Measurements from ENCODE around the gene FER. TPM values are rescaled to one million over a fixed set of nuclear protein-coding genes. Genes with fewer than 3 reads are reported as not detected.

FER gene
- total and polyA plus RNA-seq, 10 donors, result 0.96 to 38.8 (median 21.2) TPM

DNA sequence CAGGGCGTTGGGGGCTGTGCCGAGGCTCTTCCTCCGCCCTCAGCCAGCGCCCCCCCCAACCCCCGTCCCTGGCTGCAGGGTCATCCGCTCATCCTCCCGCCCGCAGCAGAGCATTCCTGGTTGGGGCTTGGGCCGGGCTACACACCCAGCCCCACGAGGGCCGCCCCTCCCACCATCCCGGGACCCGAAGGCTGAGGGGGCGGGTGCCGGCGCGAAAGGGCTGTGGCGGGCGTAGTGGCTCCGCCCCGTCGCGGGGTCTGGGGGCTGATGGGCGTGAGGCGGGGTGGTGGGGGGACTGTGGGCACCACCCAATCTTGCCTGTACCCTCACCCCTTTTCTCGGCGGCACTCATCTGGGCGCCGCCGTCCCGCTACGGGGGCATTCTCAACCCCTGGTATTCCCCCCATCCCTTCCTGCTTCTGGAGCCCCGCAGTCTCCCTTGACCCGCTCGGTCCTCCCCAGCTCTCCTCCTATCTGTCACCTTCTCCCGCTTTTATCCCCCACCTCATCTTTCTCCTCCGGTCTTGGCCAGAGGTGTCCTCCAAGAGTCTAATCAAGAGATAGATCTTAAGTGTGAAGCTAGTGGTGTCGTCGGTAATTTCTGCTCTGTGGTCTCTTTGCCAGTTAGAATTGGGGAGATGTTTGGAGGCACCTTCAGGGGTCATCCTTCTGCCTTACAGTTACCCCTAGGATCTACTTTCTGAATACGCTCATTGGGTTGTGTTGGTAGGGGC lies 1.6 kb downstream of the FER start:
- WGBS, 5 donors, result 1 to 3% (median 1%) methylated on average over 30 to 40 of the region's 40 CpGs
- intact Hi-C loops (cut with DNase I; ENCODE audit: low total_unique reads), result no loop called here
- TF ChIP-seq POLR2AphosphoS5 (IDR thresholded peaks at IDR 0.05), result no peak
- TF ChIP-seq, protein P1, sequence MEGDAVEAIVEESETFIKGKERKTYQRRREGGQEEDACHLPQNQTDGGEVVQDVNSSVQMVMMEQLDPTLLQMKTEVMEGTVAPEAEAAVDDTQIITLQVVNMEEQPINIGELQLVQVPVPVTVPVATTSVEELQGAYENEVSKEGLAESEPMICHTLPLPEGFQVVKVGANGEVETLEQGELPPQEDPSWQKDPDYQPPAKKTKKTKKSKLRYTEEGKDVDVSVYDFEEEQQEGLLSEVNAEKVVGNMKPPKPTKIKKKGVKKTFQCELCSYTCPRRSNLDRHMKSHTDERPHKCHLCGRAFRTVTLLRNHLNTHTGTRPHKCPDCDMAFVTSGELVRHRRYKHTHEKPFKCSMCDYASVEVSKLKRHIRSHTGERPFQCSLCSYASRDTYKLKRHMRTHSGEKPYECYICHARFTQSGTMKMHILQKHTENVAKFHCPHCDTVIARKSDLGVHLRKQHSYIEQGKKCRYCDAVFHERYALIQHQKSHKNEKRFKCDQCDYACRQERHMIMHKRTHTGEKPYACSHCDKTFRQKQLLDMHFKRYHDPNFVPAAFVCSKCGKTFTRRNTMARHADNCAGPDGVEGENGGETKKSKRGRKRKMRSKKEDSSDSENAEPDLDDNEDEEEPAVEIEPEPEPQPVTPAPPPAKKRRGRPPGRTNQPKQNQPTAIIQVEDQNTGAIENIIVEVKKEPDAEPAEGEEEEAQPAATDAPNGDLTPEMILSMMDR (IDR thresholded peaks at IDR 0.05 in 8 of 11, conservative IDR thresholded peaks at IDR 0.05 in 3 of 11), result peak in 3 of 11 experiments; percentile 1 to 17 (median 5)
- Histone ChIP-seq H3K36me3 (no peaks in the 10 kb centered on the region), H3K4me1 (peaks cover 0 to 42% (median 25%) of the 10 kb centered on the region in 6 donors), H3K27ac (peak overlapping the region; percentile 81 to 98 (median 93)), H3K9me3 (no peaks in the 10 kb centered on the region), H3K27me3 (replicated peaks in 1 of 7) (no peaks in the 10 kb centered on the region), H3K4me3 (peak overlapping the region; percentile 83 to 97 (median 95))
- no peak for DNase-seq

DNA sequence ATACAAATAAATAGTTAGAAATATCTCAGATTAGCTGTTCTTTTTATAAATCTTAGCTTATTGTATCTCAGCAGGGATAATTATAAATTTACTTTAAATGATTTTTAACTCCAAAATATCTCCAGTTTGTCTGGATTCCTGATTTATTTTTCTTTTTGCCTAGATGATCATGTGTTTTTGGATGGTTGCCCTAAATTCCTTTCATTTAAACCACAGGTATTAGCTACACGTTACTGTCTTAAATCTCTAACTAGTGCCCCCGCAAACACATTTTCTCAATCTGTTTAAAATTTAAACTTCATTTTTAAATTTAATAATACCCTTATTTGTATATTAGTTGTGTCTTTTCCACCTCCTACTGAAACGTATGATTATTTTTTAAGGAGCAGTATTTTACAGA lies 5.6 kb downstream of the FER start:
- 88 to 97% (median 95%) methylated on average over 3 of the region's 3 CpGs for WGBS, 5 donors
- peaks cover 0 to 28% (median 15%) of the 10 kb centered on the region in 6 donors for H3K4me1 ChIP-seq
- intact Hi-C loops (cut with DNase I; ENCODE audit: low total_unique reads), result no loop called here
- H3K27ac ChIP-seq, result no peak overlapping the region
- no peak for TF ChIP-seq POLR2A (IDR thresholded peaks at IDR 0.05)
- TF ChIP-seq, protein P1 (IDR thresholded peaks at IDR 0.05 in 8 of 11, conservative IDR thresholded peaks at IDR 0.05 in 3 of 11), result no peak
- no peak for TF ChIP-seq POLR2AphosphoS5 (IDR thresholded peaks at IDR 0.05)
- no peaks in the 10 kb centered on the region for H3K27me3 ChIP-seq (replicated peaks in 1 of 7)
- H3K4me3 ChIP-seq, result no peak overlapping the region
- no peak for DNase-seq
- H3K36me3 ChIP-seq, result no peaks in the 10 kb centered on the region
- H3K9me3 ChIP-seq, result no peaks in the 10 kb centered on the region

DNA sequence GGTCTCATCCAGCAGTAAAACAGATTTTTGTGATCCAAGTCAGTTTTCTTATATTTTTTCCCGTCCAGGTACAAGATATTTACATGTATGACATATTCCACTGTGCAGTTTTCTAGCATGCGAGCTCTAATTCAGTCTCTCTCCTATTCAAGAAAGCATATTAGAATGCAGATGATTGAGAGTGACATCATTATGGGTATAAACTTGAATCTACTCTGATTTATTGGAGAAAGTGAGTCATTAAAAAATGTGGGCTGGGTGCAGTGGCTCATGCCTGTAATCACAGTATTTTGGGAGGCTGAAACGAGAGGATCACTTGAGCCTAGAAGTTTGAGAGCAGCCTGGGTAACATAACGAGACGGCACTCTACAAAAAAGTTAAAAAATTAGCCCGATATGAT lies 6.2 kb downstream of the FER start:
- H3K4me1 ChIP-seq, result peaks cover 0 to 28% (median 15%) of the 10 kb centered on the region in 6 donors
- H3K36me3 ChIP-seq, result no peaks in the 10 kb centered on the region
- H3K27ac ChIP-seq, result no peak overlapping the region
- DNase-seq, result no peak
- WGBS, 5 donors, result 88 to 95% (median 93%) methylated on average over 6 of the region's 6 CpGs
- H3K4me3 ChIP-seq, result no peak overlapping the region
- TF ChIP-seq, protein P1 (IDR thresholded peaks at IDR 0.05 in 8 of 11, conservative IDR thresholded peaks at IDR 0.05 in 3 of 11), result no peak
- TF ChIP-seq POLR2AphosphoS5 (IDR thresholded peaks at IDR 0.05) (no peak), POLR2A (IDR thresholded peaks at IDR 0.05) (no peak)
- intact Hi-C loops (cut with DNase I; ENCODE audit: low total_unique reads), result no loop called here
- no peaks in the 10 kb centered on the region for H3K27me3 ChIP-seq (replicated peaks in 1 of 7)
- H3K9me3 ChIP-seq, result no peaks in the 10 kb centered on the region

DNA sequence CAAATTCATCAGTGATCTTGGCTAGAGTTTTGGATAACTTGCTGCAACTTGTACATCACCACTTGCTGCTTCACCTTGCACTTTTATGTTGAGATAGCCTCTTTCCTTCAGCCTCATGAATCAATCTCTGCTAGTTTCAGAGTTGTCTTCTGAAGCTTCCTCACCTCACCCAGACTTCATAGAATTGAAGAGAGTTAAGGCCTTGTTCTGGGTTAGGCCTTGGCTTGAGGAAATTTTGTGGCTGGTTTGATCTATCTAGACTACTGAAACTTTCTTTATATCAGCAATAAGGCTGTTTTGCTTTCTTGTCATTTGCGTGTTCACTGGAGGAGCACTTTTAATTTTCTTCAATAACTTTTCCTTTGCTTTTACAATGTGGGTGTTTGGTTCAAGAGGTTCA lies 12.8 kb downstream of the FER start:
- H3K9me3 ChIP-seq, result peaks cover 0 to 8% (median 6%) of the 10 kb centered on the region in 8 donors

More for the DNA sequence above, 12.8 kb downstream of the FER start:
- no peak for DNase-seq
- peaks cover 0 to 19% (median 5%) of the 10 kb centered on the region in 6 donors for H3K4me1 ChIP-seq
- no peaks in the 10 kb centered on the region for H3K27me3 ChIP-seq (replicated peaks in 1 of 7)
- no peak overlapping the region for H3K4me3 ChIP-seq
- intact Hi-C loops (cut with DNase I; ENCODE audit: low total_unique reads), result no loop called here
- WGBS, 5 donors, result 79 to 95% (median 90%) methylated on average over 1 of the region's 1 CpG
- no peak overlapping the region for H3K27ac ChIP-seq
- H3K36me3 ChIP-seq, result peaks cover 0 to 13% (median 0%) of the 10 kb centered on the region in 6 donors
- TF ChIP-seq POLR2AphosphoS5 (IDR thresholded peaks at IDR 0.05) (no peak), POLR2A (IDR thresholded peaks at IDR 0.05) (no peak)
- TF ChIP-seq, protein P1 (IDR thresholded peaks at IDR 0.05 in 8 of 11, conservative IDR thresholded peaks at IDR 0.05 in 3 of 11), result no peak
